ENCODE results near the gene AGMAT. TPM values are rescaled to one million over a fixed set of nuclear protein-coding genes. Genes with fewer than 3 reads are reported as not detected.

AGMAT gene
- total and polyA plus RNA-seq, 2 of the 13 experiments (the other 11 are each of a cell fraction or from before 2014, with no cell fraction given), result 59.1 to 174 TPM

DNA sequence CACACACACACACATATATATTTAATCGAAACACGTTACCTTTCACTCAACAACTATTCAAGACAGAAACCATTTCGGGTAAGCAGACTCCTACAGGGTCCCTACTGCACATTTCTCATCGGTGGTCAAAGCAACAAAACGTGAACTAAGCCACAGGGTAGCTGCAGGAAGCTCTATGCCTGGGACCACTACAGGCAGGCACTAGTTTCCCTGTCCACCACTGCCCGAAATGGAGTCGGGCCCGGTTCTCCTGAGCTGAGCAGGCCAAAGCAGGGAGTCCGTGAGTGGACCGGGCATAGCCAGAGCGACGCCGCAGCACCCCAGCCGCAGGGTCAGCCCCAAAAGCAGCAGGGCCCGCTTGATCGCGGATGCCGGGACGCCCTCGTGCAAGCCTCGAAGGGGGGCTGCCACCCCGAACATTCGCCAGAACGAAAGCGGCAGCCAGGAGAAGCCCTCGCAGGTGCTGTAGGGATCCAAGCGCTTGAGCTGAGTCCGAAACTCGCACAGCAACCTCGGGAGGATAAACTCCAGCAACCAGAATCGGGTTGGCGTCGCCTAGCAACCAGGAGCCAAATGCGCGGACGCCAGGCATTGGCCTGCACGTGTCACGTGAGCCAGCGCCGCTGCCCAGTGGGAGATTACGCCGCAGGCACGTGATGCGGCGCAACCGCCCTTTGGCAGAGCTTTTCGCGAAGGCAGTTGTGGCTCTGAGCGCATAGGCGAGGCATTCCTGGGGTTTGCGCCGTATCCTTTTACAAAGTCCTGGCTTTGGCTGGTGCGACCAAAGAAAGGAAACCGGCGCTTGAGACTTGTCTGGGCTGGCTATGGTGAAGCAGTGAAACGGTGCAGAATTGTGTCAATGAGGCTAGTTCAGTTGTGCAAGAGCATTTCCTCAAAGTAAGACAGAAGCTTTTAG, 18.5 kb upstream of the AGMAT start (continued):
- TF ChIP-seq ZBTB33 (CRISPR knock-in tag; IDR thresholded peaks at IDR 0.05) (peak; percentile 9; the same call in 1 of the 2 replicates), ZNF512 (CRISPR knock-in tag; IDR thresholded peaks at IDR 0.05) (no peak), FOXC1 (CRISPR knock-in tag; IDR thresholded peaks at IDR 0.05; ENCODE audit: borderline replicate concordance) (peak; percentile 91; the same call in 1 of the 2 replicates), KDM5A (IDR thresholded peaks at IDR 0.05; ENCODE audit: borderline replicate concordance, low read length) (peak; percentile 38; the same call in 1 of the 2 replicates), KLF16 (CRISPR knock-in tag; IDR thresholded peaks at IDR 0.05) (peak; percentile 59 to 91; a peak in 2 of 4 replicates), ZSCAN31 (CRISPR knock-in tag; IDR thresholded peaks at IDR 0.05; ENCODE audit: low read depth) (peak; percentile 62), NR2F6 (IDR thresholded peaks at IDR 0.05) (no peak), NR2F6 (CRISPR knock-in tag; IDR thresholded peaks at IDR 0.05) (peak; percentile 58; the same call in 1 of the 2 replicates), CEBPB (IDR thresholded peaks at IDR 0.05; ENCODE audit: borderline replicate concordance, low read depth, low read length) (peak; percentile 83; the same call in 1 of the 2 replicates), RBAK (CRISPR knock-in tag; IDR thresholded peaks at IDR 0.05) (no peak), DZIP1 (CRISPR knock-in tag; IDR thresholded peaks at IDR 0.05) (peak; percentile 89; the same call in 1 of the 2 replicates)
- TF ChIP-seq, protein P1, sequence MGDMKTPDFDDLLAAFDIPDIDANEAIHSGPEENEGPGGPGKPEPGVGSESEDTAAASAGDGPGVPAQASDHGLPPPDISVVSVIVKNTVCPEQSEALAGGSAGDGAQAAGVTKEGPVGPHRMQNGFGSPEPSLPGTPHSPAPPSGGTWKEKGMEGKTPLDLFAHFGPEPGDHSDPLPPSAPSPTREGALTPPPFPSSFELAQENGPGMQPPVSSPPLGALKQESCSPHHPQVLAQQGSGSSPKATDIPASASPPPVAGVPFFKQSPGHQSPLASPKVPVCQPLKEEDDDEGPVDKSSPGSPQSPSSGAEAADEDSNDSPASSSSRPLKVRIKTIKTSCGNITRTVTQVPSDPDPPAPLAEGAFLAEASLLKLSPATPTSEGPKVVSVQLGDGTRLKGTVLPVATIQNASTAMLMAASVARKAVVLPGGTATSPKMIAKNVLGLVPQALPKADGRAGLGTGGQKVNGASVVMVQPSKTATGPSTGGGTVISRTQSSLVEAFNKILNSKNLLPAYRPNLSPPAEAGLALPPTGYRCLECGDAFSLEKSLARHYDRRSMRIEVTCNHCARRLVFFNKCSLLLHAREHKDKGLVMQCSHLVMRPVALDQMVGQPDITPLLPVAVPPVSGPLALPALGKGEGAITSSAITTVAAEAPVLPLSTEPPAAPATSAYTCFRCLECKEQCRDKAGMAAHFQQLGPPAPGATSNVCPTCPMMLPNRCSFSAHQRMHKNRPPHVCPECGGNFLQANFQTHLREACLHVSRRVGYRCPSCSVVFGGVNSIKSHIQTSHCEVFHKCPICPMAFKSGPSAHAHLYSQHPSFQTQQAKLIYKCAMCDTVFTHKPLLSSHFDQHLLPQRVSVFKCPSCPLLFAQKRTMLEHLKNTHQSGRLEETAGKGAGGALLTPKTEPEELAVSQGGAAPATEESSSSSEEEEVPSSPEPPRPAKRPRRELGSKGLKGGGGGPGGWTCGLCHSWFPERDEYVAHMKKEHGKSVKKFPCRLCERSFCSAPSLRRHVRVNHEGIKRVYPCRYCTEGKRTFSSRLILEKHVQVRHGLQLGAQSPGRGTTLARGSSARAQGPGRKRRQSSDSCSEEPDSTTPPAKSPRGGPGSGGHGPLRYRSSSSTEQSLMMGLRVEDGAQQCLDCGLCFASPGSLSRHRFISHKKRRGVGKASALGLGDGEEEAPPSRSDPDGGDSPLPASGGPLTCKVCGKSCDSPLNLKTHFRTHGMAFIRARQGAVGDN (CRISPR knock-in tag; IDR thresholded peaks at IDR 0.05), result peak; percentile 100
- TF ChIP-seq, protein P2, sequence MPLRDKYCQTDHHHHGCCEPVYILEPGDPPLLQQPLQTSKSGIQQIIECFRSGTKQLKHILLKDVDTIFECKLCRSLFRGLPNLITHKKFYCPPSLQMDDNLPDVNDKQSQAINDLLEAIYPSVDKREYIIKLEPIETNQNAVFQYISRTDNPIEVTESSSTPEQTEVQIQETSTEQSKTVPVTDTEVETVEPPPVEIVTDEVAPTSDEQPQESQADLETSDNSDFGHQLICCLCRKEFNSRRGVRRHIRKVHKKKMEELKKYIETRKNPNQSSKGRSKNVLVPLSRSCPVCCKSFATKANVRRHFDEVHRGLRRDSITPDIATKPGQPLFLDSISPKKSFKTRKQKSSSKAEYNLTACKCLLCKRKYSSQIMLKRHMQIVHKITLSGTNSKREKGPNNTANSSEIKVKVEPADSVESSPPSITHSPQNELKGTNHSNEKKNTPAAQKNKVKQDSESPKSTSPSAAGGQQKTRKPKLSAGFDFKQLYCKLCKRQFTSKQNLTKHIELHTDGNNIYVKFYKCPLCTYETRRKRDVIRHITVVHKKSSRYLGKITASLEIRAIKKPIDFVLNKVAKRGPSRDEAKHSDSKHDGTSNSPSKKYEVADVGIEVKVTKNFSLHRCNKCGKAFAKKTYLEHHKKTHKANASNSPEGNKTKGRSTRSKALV (CRISPR knock-in tag; IDR thresholded peaks at IDR 0.05), result peak; percentile 86
